Choroid plexus epithelial cell (primary cell): Measurements from ENCODE around the gene RBM6.
"Not testable (repeated sequence)": the region's sequence is repeated elsewhere in the genome, so short reads cannot be mapped to it uniquely, and the experiment has no call there.

Source experiments
- DNase-seq: peaks from one replicate; pipeline ENCODE4 v3.0.0-alpha.2; 2010; ENCODE audit warnings: low read depth
- H3K4me3 ChIP-seq: 2 replicates; pipeline ENCODE4 v1.5.1; 2011; ENCODE audit warnings: low read depth, mild to moderate bottlenecking, control low read depth, low read length, moderate library complexity
- TF ChIP-seq, protein P1 (sequence below): conservative IDR thresholded peaks from 2 replicates; pipeline ENCODE4 v1.5.1; 2011; ENCODE audit warnings: low read depth, mild to moderate bottlenecking, control low read depth, inconsistent platforms, low read length, moderate library complexity

Gene RBM6

DNA sequence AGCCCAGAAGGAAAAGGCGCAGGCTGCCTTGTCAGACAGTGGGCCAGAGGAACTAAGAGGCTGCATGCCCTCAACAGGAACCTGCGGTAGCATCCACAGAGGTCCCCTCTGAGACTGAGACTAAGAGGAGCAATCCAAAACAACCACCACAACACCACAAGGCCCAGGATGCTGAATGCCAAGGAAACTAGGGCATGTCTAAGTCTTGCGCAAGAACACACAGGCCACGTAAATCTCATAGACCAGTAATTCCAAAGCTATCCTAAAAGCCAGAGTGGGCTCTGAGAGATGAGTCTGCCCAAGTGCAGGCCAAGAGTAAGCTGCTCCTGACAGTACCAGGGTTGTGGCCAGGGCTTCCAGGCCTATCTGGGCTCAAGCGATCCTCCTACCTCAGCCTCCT, 23.3 kb upstream of the RBM6 start:
- H3K4me3 ChIP-seq = no peak overlapping the region
- TF ChIP-seq, protein P1, sequence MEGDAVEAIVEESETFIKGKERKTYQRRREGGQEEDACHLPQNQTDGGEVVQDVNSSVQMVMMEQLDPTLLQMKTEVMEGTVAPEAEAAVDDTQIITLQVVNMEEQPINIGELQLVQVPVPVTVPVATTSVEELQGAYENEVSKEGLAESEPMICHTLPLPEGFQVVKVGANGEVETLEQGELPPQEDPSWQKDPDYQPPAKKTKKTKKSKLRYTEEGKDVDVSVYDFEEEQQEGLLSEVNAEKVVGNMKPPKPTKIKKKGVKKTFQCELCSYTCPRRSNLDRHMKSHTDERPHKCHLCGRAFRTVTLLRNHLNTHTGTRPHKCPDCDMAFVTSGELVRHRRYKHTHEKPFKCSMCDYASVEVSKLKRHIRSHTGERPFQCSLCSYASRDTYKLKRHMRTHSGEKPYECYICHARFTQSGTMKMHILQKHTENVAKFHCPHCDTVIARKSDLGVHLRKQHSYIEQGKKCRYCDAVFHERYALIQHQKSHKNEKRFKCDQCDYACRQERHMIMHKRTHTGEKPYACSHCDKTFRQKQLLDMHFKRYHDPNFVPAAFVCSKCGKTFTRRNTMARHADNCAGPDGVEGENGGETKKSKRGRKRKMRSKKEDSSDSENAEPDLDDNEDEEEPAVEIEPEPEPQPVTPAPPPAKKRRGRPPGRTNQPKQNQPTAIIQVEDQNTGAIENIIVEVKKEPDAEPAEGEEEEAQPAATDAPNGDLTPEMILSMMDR = no peak
- DNase-seq = peak; percentile 31

DNA sequence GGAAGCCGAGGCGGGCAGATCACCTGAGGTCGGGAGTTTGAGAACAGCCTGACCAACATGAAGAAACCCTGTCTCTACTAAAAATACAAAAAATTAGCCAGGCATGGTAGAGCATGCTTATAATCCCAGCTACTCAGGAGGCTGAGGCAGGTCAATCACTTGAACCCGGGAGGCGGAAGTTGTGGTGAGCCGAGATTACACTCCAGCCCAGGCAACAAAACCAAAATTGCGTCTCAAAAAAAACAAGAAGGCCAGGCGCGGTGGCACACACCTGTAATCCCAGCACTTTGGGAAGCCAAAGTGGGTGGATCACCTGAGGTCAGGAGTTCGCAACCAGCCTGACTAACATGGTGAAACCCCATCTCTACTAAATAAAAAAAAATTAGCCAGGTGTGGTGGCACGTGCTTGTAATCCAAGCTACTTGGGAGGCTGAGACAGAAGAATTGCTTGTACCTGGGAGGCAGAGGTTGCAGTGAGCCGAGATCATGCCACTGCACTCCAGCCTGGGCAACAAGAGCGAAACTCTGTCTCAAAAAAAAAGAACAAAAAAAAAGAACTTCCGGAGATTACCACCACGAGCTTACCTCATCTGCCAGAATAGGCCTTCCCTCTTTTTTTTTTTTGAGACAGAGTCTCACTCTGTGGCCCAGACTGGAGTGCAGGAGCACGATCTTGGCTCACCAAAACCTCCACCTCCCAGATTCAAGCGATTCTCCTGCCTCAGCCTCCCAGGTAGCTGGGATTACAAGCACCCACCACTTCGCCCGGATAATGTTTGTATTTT, 22.0 kb upstream of the RBM6 start:
- not testable (repeated sequence) for DNase-seq, H3K4me3 ChIP-seq

DNA sequence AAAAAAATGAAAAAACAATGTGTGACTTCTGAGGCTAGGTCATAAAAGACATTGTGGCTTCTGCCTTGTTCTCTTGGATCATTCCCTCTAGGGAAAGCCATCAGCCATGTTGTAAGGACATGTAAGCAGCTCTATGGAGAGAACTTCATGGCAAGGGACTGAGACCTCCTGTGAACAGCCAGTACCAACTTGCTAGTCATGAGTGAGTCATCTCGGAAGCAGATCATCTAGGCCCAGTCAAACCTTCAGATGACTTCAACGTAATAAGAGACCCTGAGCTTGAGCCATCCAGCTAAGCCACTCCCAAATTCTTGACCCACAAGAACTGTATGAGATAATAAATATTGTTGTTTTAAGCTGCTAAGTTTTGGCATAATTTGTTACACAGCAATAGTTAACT, 15.3 kb upstream of the RBM6 start:
- H3K4me3 ChIP-seq = no peak overlapping the region

DNA sequence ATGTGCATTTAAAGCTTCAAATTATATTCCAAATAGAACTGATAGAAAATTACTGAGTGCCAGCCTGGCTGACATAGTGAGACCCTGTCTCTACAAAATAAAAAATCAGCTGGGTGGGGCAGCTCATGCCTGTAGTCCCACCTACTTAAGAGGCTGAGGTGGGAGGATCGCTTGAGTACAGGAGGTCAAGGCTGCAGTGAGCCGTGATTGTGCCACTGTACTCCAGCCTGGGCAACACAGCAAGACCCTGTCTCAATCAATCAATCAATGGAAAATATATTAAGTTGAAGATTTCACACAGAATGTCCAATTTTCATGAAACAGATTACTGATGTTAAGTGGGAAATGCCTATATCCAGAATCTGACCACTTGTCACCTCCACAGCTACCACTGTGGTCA, 14.5 kb upstream of the RBM6 start:
- no peak for DNase-seq
- TF ChIP-seq, protein P1 = no peak
- H3K4me3 ChIP-seq = no peak overlapping the region

More for the DNA sequence above, 15.3 kb upstream of the RBM6 start:
- peak; percentile 88 for DNase-seq
- TF ChIP-seq, protein P1 = no peak

DNA sequence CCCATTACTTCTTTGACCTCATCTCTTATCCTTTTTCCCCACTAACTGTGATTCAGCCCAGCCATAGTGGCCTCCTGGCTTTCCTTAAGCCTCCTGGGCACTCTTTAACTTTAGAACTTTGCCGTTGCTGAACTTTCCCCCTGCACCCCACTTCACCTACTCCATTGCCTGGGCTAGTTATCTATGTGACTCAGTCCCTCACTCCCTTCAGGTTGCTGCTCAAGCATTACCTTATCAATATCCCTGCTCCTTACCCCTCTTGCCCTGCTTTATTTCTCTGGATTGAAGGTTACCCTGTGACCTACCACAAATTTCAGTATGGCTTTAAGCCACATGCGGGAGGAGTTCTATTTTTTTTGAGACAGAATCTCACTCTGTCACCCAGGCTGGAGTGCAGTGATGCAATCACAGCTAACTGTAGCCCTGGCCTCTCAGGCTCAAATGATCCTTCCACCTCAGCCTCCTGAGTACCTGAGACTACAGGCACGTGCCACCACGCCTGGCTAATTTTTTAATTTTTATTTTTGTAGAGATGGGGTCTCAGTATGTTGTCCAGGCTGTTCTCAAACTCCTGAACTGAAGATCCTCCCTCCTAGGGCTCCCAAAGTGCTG, 13.7 kb upstream of the RBM6 start:
- TF ChIP-seq, protein P1 = no peak
- no peak for DNase-seq
- no peak overlapping the region for H3K4me3 ChIP-seq

DNA sequence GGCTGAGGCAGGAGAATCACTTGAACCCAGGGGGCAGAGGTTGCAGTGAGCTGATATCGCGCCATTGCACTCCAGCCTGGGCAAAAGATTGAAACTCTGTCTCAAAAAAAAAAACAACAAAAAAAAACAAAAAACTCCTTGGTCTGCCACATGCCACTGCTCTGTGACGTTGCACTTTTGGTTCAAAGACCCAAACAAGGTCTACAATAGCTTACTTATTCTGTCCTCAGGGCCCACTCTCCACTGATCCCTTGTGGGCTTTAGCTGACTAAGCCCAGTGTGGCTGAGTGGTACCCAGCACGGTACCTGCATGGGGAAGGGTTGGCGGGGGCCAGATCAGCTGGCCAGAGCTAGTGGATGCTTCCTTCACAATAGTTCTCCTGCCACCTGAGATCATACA, 12.2 kb upstream of the RBM6 start:
- TF ChIP-seq, protein P1 = no peak
- H3K4me3 ChIP-seq = no peak overlapping the region
- no peak for DNase-seq

DNA sequence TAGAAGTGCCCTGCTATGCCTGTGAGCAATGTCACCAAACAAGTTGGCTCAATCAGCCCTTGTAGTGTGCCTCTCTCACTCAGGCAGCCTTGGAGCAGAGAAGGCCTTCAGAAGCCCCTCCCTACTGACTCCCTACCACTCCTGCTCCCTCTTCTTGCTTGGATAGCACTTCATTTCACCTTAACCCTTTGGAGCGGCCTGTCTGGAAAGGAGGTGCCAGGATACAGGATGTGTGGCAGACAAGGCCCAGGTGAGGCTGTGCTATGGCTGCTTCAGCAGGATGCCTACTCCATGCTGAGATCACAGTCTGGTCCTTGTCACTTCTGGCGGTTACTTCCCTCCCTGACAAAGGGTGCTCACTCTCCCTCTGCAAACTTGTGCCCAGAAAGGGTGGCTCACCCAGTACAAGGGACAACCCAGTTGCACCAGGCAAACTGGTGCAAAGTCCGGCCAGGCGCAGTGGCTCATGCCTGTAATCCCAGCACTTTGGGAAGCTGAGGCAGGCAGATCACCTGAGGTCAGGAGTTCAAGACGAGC, 11.4 kb upstream of the RBM6 start:
- TF ChIP-seq, protein P1 = no peak
- no peak overlapping the region for H3K4me3 ChIP-seq
- no peak for DNase-seq
